SK-N-SH (cell line): ENCODE measurements around the gene MYNN. TPM values are rescaled to one million over a fixed set of nuclear protein-coding genes. Genes with fewer than 3 reads are reported as not detected.

Source experiments
- CTCF ChIA-PET: fragments of 300-600, 350-600 bp; formaldehyde crosslinking; extraction: SDS; loops from one replicate; lab custom pipeline; 2021; lab: Yijun Ruan, JAX
- POLR2A ChIA-PET: fragments of 350-600 bp; sonication (Branson Sonifier 250); formaldehyde crosslinking; extraction: SDS; loops from one replicate; lab custom pipeline; 2020; ENCODE audit warnings: antibody characterized with exemption, inconsistent platforms; lab: Yijun Ruan, JAX
- DNase-seq: peaks from one replicate; pipeline ENCODE4 v3.0.0; 2012
- H2AFZ ChIP-seq: fragments of 200-600 bp; sonication (generic); 2 replicates; pipeline ENCODE4 v1.8.1; 2016; ENCODE audit warnings: antibody characterized with exemption, mild to moderate bottlenecking, low read depth
- H3F3A ChIP-seq: fragments of 200-600 bp; sonication (generic); replicated peaks from 2 replicates; pipeline ENCODE3; 2016; ENCODE audit warnings: antibody characterized with exemption, mild to moderate bottlenecking; ENCODE audit not compliant: insufficient read depth
- H3K27ac ChIP-seq, 2 experiments: fragments of 200-500 bp in 1 of 2; fragments of 200-600 bp in 1 of 2; sonication (Bioruptor generic) in 1 of 2; sonication (generic), shearing (Covaris generic) in 1 of 2; 2 replicates each; pipeline versions ENCODE4 v1.5.1 to v1.6.1; 2014 to 2016; ENCODE audit warnings: low read depth in 2 of 2, inconsistent platforms in 1 of 2, low read length in 1 of 2, mild to moderate bottlenecking in 1 of 2, mixed read lengths in 1 of 2
- H3K27me3 ChIP-seq: fragments of 200-600 bp; sonication (generic), shearing (Covaris generic); 2 replicates; pipeline ENCODE4 v1.6.1; 2016; ENCODE audit warnings: mixed run types; ENCODE audit not compliant: insufficient read depth
- H3K36me3 ChIP-seq, 2 experiments: fragments of 200-500 bp in 1 of 2; fragments of 200-600 bp in 1 of 2; sonication (Bioruptor generic) in 1 of 2; sonication (generic) in 1 of 2; replicated peaks in 1 of 2; 2 replicates each; pipeline versions ENCODE3 to v1.5.1; 2014 to 2016; ENCODE audit warnings: low read length in 1 of 2, mild to moderate bottlenecking in 1 of 2; ENCODE audit not compliant: insufficient read depth in 2 of 2, control insufficient read depth in 1 of 2
- H3K4me1 ChIP-seq, 2 experiments: fragments of 200-500 bp in 1 of 2; fragments of 200-600 bp in 1 of 2; sonication (Bioruptor generic) in 1 of 2; sonication (generic), shearing (Covaris generic) in 1 of 2; 2 replicates each; pipeline versions ENCODE4 v1.5.1 to v1.6.1; 2014 to 2016; ENCODE audit warnings: low read depth in 1 of 2, low read length in 1 of 2, mixed run types in 1 of 2; ENCODE audit not compliant: insufficient read depth in 2 of 2, control insufficient read depth in 1 of 2
- H3K4me2 ChIP-seq: fragments of 200-600 bp; sonication (generic), shearing (Covaris generic); 2 replicates; pipeline ENCODE4 v1.6.1; 2017; ENCODE audit warnings: mixed run types
- H3K4me3 ChIP-seq, 2 experiments: fragments of 200-500 bp in 1 of 2; fragments of 200-600 bp in 1 of 2; sonication (Bioruptor generic) in 1 of 2; sonication (generic), shearing (Covaris generic) in 1 of 2; 2 replicates each; pipeline versions ENCODE4 v1.5.1 to v1.8.1; 2014 to 2016; ENCODE audit warnings: low read depth in 2 of 2, inconsistent platforms in 1 of 2, low read length in 1 of 2, mild to moderate bottlenecking in 1 of 2, mixed read lengths in 1 of 2, moderate library complexity in 1 of 2
- H3K79me2 ChIP-seq: fragments of 200-600 bp; sonication (generic); 2 replicates; pipeline ENCODE4 v1.8.1; 2017; ENCODE audit warnings: mild to moderate bottlenecking; ENCODE audit not compliant: insufficient read depth
- H3K9ac ChIP-seq: fragments of 200-600 bp; sonication (generic); 2 replicates; pipeline ENCODE4 v1.6.1; 2017; ENCODE audit warnings: mixed run types
- H3K9me2 ChIP-seq: fragments of 200-600 bp; sonication (generic); 2 replicates; pipeline ENCODE4 v1.6.1; 2017; ENCODE audit warnings: mixed run types
- H3K9me3 ChIP-seq: fragments of 200-600 bp; sonication (generic); 2 replicates; pipeline ENCODE4 v1.6.1; 2017; ENCODE audit warnings: mixed run types, mild to moderate bottlenecking, moderate library complexity
- H4K20me1 ChIP-seq: fragments of 200-600 bp; sonication (generic); 2 replicates; pipeline ENCODE4 v1.6.1; 2017; ENCODE audit warnings: mild to moderate bottlenecking, mixed run types; ENCODE audit not compliant: insufficient read depth
- ELF1 ChIP-seq: IDR thresholded peaks from 2 replicates; pipeline ENCODE4 v1.4.0; 2012
- EP300 ChIP-seq, 2 experiments: IDR thresholded peaks; 2 replicates each; pipeline versions ENCODE4 v1.4.0 to v1.6.1; 2012; ENCODE audit warnings: borderline replicate concordance in 1 of 2, low read depth in 1 of 2, low read length in 1 of 2
- EZH2phosphoT487 ChIP-seq: fragments of 200-600 bp; sonication (generic); IDR thresholded peaks from 2 replicates; pipeline ENCODE4 v1.6.1; 2017; ENCODE audit warnings: low read depth, mixed run types, mild to moderate bottlenecking, antibody characterized with exemption, moderate library complexity, borderline replicate concordance
- FOXM1 ChIP-seq: IDR thresholded peaks from 2 replicates; pipeline ENCODE4 v1.4.0; 2012; ENCODE audit warnings: low read depth, mild to moderate bottlenecking
- GABPA ChIP-seq: IDR thresholded peaks from 2 replicates; pipeline ENCODE4 v1.4.0; 2012; ENCODE audit warnings: low read depth, mild to moderate bottlenecking
- GATA2 ChIP-seq: sonication (generic); formaldehyde crosslinking; IDR thresholded peaks from 2 replicates; pipeline ENCODE4 v1.5.0; 2020; ENCODE audit warnings: mild to moderate bottlenecking, missing genetic modification reagents
- IRF3 ChIP-seq: fragments of 150-350 bp; IDR thresholded peaks from 2 replicates; pipeline ENCODE4 v1.6.1; 2016; ENCODE audit warnings: mild to moderate bottlenecking, low read depth, low read length
- JUND ChIP-seq: IDR thresholded peaks from 2 replicates; pipeline ENCODE4 v1.4.0; 2012
- MEF2A ChIP-seq: IDR thresholded peaks from 2 replicates; pipeline ENCODE4 v1.4.0; 2012; ENCODE audit warnings: low read depth, borderline replicate concordance
- MXI1 ChIP-seq: IDR thresholded peaks from 2 replicates; pipeline ENCODE4 v1.6.1; 2012; ENCODE audit warnings: mild to moderate bottlenecking, low read depth, low read length, improper control_type of control experiment
- NRF1 ChIP-seq: IDR thresholded peaks from 2 replicates; pipeline ENCODE4 v1.6.1; 2012; ENCODE audit warnings: low read depth, mild to moderate bottlenecking, low read length
- PBX3 ChIP-seq: IDR thresholded peaks from 2 replicates; pipeline ENCODE4; 2012
- POLR2AphosphoS5 ChIP-seq: IDR thresholded peaks from 2 replicates; pipeline ENCODE4 v1.6.1; 2012; ENCODE audit warnings: low read depth, low read length
- RCOR1 ChIP-seq: fragments of 150-350 bp; IDR thresholded peaks from 2 replicates; pipeline ENCODE4 v1.6.1; 2017; ENCODE audit warnings: antibody characterized with exemption, low read length
- RFX5 ChIP-seq: IDR thresholded peaks from 2 replicates; pipeline ENCODE4 v1.6.1; 2012; ENCODE audit warnings: mild to moderate bottlenecking, improper control_type of control experiment, low read length
- RXRA ChIP-seq: IDR thresholded peaks from 2 replicates; pipeline ENCODE4 v1.4.0; 2012; ENCODE audit warnings: low read depth, mild to moderate bottlenecking, borderline replicate concordance
- TAF1 ChIP-seq: IDR thresholded peaks from 2 replicates; pipeline ENCODE4 v1.6.1; 2012; ENCODE audit warnings: low read depth, mild to moderate bottlenecking, low read length, moderate library complexity, borderline replicate concordance
- USF2 ChIP-seq: fragments of 150-350 bp; IDR thresholded peaks from 2 replicates; pipeline ENCODE4 v1.6.1; 2017; ENCODE audit warnings: antibody characterized with exemption, low read length, low read depth, borderline replicate concordance
- ZBTB33 ChIP-seq: IDR thresholded peaks from 2 replicates; pipeline ENCODE4 v1.4.0; 2012; ENCODE audit warnings: low read depth, borderline replicate concordance
- WGBS: methylation state at CpG from one replicate; pipeline ENCODE4 v1.1.6; 2017; ENCODE audit warnings: low lambda C conversion rate; 5-methylcytosine and 5-hydroxymethylcytosine counted together
- polyA plus RNA-seq, 3 experiments: library from polyadenylated mRNA; depleted of rRNA; stranded (reverse); fragments of >200 nt; gene quantifications; 2 replicates each; pipeline ENCODE4 v1.2.3, GENCODE V29; 2012

Gene MYNN
- polyA plus RNA-seq, 1 of the 3 experiments (the other 2 are of a cell fraction), result 9.7 TPM

DNA sequence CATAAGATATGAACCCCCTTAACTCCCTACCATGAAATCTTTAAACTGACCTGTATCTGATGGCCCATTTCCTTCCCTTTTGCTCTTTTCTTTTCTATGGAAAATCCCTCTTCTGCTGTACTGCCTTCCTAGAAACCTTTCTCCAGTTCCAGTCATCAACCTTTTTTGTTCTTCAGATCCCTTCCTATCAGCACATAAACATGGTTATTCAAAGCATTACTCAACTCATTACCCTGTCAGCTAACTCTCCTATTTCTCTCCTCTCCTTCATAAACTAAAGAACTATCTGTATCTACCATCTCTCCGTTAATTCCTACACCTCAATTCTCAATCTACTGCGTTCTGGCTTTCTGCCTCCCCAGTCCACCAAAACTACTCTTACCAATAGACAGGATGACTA is 21.3 kb upstream of the MYNN start:
- Histone ChIP-seq H3K36me3 (no peaks in the 10 kb centered on the region), H3K4me2 (no peak overlapping the region), H3K27me3 (peaks cover 14% of the 10 kb centered on the region; the same call in 1 of the 2 replicates), H3K79me2 (no peaks in the 10 kb centered on the region), H3F3A (no peaks in the 10 kb centered on the region), H4K20me1 (no peaks in the 10 kb centered on the region), H3K4me1 (no peaks in the 10 kb centered on the region), H3K9ac (no peak overlapping the region), H3K9me3 (no peaks in the 10 kb centered on the region), H3K4me3 (no peak overlapping the region), H2AFZ (no peak overlapping the region), H3K9me2 (no peaks in the 10 kb centered on the region), H3K27ac (no peak overlapping the region)
- TF ChIP-seq PBX3, result no peak
- TF ChIP-seq USF2, result no peak
- TF ChIP-seq GATA2, result no peak
- TF ChIP-seq RXRA, result no peak
- no peak for TF ChIP-seq JUND
- no peak for TF ChIP-seq RCOR1
- TF ChIP-seq EP300 (IDR thresholded peaks at IDR 0.05; ENCODE audit: borderline replicate concordance in 1 of 2, low read depth in 1 of 2, low read length in 1 of 2), result no peak
- no peak for TF ChIP-seq MEF2A
- TF ChIP-seq MXI1, result no peak
- no peak for DNase-seq
- ChIA-PET CTCF (interaction anchor here (1.5 to 1.9 kb wide), 2 partner anchors 11 to 83 kb away, joined by 3 to 4 read pairs; no protein-coding TSS in a partner anchor), POLR2A (no interaction called here)
- 11% methylated on average over 2 of the region's 2 CpGs for WGBS

GRCh38 chr3:169754711-169755110 is 18.5 kb upstream of the MYNN start:
- Histone ChIP-seq H3K9me2 (no peaks in the 10 kb centered on the region), H3K9me3 (no peaks in the 10 kb centered on the region), H3K36me3 (no peaks in the 10 kb centered on the region), H3K79me2 (no peaks in the 10 kb centered on the region), H3K27me3 (peaks cover 9% of the 10 kb centered on the region; the same call in 1 of the 2 replicates), H2AFZ (no peak overlapping the region), H3K27ac (no peak overlapping the region), H3K4me1 (no peaks in the 10 kb centered on the region), H3F3A (no peaks in the 10 kb centered on the region), H3K4me3 (no peak overlapping the region), H4K20me1 (no peaks in the 10 kb centered on the region), H3K9ac (no peak overlapping the region), H3K4me2 (no peak overlapping the region)
- TF ChIP-seq ZBTB33 (no peak), ELF1 (no peak), EZH2phosphoT487 (no peak), RXRA (no peak), MXI1 (no peak), POLR2AphosphoS5 (no peak), TAF1 (no peak), IRF3 (no peak), JUND (no peak), GABPA (no peak), FOXM1 (no peak), USF2 (no peak), GATA2 (no peak), NRF1 (no peak), RFX5 (no peak)
- 46% methylated on average over 3 of the region's 3 CpGs for WGBS
- CTCF ChIA-PET, result interaction anchor here (1.0 to 2.0 kb wide), 4 partner anchors 8 to 18 kb away, joined by 3 to 7 read pairs (median 3); partner anchors contain the start of gene MYNN
- no peak for DNase-seq
- POLR2A ChIA-PET, result no interaction called here
